ENCODE results near the gene CD247. TPM values are rescaled to one million over a fixed set of nuclear protein-coding genes. Genes with fewer than 3 reads are reported as not detected.

CD247 gene
- polyA plus RNA-seq, 3 donors from 2014 or later = 1,122 to 1,466 (median 1,335) TPM

DNA sequence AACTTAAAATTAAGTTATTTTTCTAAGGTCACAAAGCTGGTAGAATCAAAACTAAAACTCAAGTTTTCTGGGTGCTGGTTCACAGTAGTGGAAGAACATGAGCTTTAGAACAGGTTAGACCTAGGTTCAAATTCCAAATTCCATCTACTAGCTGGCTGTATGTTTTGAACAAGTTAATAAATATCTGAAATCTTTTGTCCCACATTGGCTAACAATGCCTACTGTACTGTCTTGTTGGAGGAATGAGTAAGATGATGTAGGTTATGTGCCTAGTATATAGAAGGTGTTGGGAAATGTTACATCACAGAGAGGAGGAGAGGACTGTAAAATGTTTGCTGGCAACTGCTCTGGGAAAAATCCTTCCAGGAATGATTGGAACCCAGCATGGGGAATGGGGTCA is 14.0 kb upstream of the CD247 start:
- Mint-ChIP-seq H3K4me1 (peaks cover 0 to 2% of the 10 kb centered on the region in 2 donors), H3K4me3 (no peak overlapping the region), H3K9me3 (no peaks in the 10 kb centered on the region), H3K36me3 (no peaks in the 10 kb centered on the region), H3K27me3 (ENCODE audit: low read depth in 3 of 3) (peaks cover 0 to 4% (median 2%) of the 10 kb centered on the region in 3 donors), H3K27ac (peak overlapping the region in 2 of 6 donors; percentile 29 to 40)
- no peak for DNase-seq

DNA sequence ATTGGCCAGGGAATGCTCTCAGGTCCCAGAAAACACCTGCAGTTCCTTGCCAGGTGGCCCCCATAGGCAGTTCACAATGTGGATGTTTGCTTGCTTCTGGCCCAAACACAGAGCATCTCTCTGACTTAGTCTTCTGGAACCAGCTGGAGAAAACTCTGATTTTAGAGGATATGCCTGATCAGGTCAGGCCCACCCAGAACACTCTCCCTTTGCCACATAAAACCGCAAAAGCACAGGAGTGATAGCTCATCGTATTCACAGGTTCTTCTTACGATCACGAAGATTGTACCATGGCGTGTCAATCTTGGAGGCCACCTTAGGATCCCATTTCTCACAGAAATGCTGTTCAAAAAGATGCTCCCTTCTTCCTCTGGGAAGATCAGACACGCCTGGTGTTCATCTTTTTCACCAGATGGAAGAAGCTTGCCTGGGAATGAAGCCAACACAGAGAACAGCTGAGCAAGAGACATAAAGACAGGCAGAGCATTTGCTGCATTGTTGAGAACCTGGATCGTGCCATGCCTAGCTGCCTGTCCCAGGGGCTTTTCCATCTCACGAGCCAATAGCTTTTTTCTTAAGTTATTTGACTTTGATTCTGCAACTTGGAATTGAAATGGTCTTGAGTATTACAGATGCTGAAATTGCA is 11.6 kb upstream of the CD247 start:
- H3K4me1 Mint-ChIP-seq = peaks cover 0 to 2% of the 10 kb centered on the region in 2 donors
- peaks cover 0 to 2% (median under 1%) of the 10 kb centered on the region in 3 donors for H3K27me3 Mint-ChIP-seq (ENCODE audit: low read depth in 3 of 3)
- H3K36me3 Mint-ChIP-seq = no peaks in the 10 kb centered on the region
- H3K9me3 Mint-ChIP-seq = no peaks in the 10 kb centered on the region
- no peak overlapping the region for H3K27ac Mint-ChIP-seq
- H3K4me3 Mint-ChIP-seq = no peak overlapping the region
- no peak for DNase-seq

DNA sequence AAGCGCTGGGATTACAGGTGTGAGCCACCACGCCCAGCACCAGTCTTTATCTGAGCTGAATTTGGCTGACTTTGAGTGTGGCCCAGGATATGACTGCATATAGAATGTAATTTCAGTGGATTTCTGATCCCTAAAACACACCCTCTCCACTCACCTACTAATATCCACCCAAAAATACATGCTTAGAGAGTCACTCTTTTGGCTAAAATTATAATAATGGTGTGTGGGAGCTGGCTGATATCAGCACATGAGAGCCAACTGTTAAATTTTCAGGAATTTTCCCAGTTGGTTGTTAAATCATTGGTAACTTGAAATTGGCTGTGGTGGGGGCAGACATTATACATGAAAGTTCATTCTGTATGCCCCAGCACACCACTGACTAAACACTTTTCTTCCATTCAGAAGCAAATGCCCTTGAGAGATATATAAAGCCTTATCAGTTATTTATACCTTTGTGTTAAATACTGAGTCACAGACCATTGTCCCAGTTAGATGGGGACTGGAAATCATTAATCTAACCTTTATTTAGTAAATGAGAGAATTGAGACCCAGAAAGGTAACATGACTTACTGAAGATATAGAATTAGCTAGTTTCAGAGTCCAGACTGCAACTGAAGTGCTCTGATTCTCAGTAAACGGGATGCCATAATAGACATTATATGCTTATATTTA is 9.9 kb upstream of the CD247 start:
- Mint-ChIP-seq H3K9me3 (no peaks in the 10 kb centered on the region), H3K4me1 (peaks cover 0 to 2% of the 10 kb centered on the region in 2 donors), H3K27me3 (ENCODE audit: low read depth in 3 of 3) (peaks cover 0 to 2% (median 0%) of the 10 kb centered on the region in 3 donors), H3K4me3 (no peak overlapping the region), H3K36me3 (no peaks in the 10 kb centered on the region), H3K27ac (peak overlapping the region in 1 of 6 donors; percentile 7)
- DNase-seq = no peak

DNA sequence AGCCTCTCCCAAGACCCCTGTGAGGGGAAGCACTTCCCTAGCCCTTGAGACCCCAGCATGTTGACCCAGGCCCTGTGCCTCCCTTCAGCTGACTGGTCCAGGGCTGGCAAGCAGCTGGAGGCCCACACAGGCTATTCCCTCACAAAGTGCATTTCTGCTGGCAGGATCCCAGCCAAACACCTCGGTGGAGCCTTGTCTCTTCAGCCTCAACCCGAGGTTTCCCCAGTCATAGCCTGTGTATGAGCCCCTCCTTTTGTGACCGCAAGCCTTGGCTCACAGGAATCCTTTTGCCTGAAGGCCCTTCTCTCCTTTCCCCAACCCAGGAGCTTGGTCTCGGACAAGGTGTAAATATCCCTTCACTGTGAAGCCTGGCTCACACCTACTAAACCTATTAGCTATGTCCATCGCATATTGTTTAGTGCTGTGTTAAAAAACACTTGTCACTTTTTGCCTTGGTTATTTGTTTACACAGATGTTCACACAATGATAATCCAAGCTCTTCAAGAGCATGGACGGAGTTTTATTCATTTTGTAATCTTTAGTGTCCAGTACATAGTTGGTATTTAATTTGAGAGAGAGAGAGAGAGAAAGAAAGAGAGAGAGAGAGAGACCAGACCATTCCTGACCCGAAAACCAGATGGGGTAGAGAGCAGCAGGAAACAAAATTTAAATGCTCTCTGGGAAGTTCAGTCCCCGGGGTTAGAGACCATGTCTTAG is 8.5 kb upstream of the CD247 start:
- no peaks in the 10 kb centered on the region for H3K9me3 Mint-ChIP-seq
- no peak overlapping the region for H3K4me3 Mint-ChIP-seq
- peaks cover 0 to 2% (median 0%) of the 10 kb centered on the region in 3 donors for H3K27me3 Mint-ChIP-seq (ENCODE audit: low read depth in 3 of 3)
- H3K27ac Mint-ChIP-seq = peak overlapping the region in 2 of 6 donors; percentile 20 to 43
- no peak for DNase-seq
- H3K4me1 Mint-ChIP-seq = no peaks in the 10 kb centered on the region
- H3K36me3 Mint-ChIP-seq = no peaks in the 10 kb centered on the region

DNA sequence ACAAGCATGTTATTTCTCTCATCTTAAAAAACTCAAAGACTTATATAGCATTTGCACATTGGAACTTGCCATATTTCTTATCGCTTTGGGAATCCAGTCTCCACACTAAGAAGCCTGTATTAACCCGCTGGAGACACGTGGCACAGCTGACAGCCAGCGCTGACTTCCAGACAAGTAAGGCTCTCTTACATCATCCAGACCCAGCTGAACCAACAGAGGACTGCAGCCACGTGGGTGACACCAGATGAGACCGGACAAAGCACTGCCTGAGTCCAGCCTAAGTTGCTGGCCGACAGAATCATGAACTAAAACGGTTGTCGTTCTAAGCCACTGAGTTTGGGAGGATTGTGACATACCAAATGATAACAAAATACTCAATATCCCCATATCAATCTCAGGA is 6.3 kb upstream of the CD247 start:
- Mint-ChIP-seq H3K36me3 (no peaks in the 10 kb centered on the region), H3K9me3 (no peaks in the 10 kb centered on the region), H3K27ac (no peak overlapping the region), H3K27me3 (ENCODE audit: low read depth in 3 of 3) (peaks cover 0 to 2% (median 0%) of the 10 kb centered on the region in 3 donors), H3K4me1 (peaks cover 10 to 16% of the 10 kb centered on the region in 2 donors), H3K4me3 (no peak overlapping the region)
- no peak for DNase-seq

DNA sequence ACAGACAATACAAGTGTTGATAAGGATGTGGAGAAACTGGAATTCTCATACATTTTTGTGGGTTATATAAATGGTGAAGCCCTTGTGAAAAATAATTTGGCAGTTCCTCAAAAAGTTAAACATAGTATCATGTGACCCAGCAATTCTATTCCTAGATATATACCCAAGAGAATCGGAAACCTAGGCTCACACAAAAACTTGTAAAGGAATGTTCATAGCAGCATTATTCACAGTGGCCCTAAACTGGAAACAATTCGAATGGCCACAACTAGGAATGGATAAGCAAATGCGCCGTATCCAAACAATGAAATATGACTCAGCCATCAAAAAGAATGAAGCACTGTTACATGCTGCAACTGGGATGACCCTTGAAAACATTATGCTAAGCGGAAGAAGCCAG is 3.9 kb upstream of the CD247 start:
- H3K36me3 Mint-ChIP-seq = peaks cover 10 to 12% (median 11%) of the 10 kb centered on the region in 3 donors
- H3K9me3 Mint-ChIP-seq = peaks cover 0 to 2% (median 0%) of the 10 kb centered on the region in 6 donors
- no peak for DNase-seq
- H3K4me1 Mint-ChIP-seq = peaks cover 22 to 31% of the 10 kb centered on the region in 2 donors
- peaks cover 13 to 16% (median 16%) of the 10 kb centered on the region in 3 donors for H3K27me3 Mint-ChIP-seq (ENCODE audit: low read depth in 3 of 3)
- H3K27ac Mint-ChIP-seq = no peak overlapping the region
- H3K4me3 Mint-ChIP-seq = no peak overlapping the region

DNA sequence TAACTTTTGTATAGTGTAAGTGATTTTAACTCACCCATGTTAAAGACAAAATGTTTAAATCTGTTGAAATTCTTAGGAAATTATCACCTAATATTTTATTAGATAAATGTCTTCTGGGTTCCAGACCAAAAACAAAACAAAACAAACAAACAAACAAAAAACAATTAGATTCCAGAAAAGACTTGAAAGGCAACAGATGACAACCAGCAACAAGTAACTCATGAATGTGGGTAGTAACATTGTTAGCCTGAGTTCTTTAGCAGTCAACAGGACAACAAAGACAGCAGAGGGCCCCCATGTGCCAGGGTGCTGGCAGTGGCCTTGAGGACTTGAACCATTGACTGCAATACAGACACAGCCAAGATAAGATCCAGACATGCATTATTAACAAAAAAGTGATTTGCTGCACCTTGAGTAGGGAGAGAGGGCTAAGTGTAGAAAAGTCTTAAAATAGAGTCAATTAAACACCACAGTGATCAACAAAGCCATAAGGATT is 2.4 kb upstream of the CD247 start:
- DNase-seq = no peak
- Mint-ChIP-seq H3K4me1 (peaks cover 33 to 44% of the 10 kb centered on the region in 2 donors), H3K36me3 (peaks cover 18 to 27% (median 24%) of the 10 kb centered on the region in 3 donors), H3K9me3 (peaks cover 0 to 2% (median 0%) of the 10 kb centered on the region in 6 donors), H3K4me3 (no peak overlapping the region), H3K27ac (peak overlapping the region in 5 of 6 donors; percentile 28 to 70 (median 54)), H3K27me3 (ENCODE audit: low read depth in 3 of 3) (peaks cover 26 to 31% (median 27%) of the 10 kb centered on the region in 3 donors)

DNA sequence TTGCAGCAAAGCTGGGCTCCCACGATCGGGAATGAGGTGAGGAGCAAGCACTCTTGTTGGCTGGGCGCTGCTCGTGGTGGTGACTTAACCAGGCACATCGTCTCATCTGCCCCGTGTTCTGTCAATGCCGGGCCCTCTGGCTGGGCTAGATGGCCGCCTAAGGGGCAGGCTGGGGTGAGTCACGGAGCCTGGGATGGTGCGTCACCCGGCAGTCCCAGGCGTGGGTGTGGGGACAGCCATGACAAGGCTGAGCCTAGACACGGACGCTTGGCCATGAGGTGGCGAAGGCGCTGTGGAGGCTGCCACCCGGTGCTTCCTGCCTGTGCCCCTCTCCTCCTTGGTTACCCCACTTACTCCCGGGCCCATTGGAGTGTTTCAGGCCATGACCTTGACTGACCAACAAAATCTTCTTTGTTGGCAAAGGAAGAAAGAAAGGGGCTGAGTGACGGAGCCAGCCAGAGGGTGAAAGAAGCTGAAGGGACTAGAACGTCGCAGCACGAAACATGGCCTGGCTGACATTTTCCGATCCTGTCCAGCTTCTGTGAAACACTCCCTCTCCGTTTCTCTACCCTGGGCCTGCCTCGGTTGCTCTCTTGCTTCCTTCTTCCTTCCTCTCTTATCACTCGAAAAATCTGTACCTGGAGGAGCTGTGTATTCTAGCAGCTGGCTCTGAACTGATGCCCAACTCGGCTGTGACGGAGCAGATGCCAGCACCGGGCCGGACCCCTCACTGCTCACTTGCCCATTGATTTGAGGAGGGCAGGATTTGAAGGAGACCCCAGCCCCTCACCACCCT is 596 bp downstream of the CD247 start:
- H3K4me1 Mint-ChIP-seq = peaks cover 60 to 74% of the 10 kb centered on the region in 2 donors

DNA sequence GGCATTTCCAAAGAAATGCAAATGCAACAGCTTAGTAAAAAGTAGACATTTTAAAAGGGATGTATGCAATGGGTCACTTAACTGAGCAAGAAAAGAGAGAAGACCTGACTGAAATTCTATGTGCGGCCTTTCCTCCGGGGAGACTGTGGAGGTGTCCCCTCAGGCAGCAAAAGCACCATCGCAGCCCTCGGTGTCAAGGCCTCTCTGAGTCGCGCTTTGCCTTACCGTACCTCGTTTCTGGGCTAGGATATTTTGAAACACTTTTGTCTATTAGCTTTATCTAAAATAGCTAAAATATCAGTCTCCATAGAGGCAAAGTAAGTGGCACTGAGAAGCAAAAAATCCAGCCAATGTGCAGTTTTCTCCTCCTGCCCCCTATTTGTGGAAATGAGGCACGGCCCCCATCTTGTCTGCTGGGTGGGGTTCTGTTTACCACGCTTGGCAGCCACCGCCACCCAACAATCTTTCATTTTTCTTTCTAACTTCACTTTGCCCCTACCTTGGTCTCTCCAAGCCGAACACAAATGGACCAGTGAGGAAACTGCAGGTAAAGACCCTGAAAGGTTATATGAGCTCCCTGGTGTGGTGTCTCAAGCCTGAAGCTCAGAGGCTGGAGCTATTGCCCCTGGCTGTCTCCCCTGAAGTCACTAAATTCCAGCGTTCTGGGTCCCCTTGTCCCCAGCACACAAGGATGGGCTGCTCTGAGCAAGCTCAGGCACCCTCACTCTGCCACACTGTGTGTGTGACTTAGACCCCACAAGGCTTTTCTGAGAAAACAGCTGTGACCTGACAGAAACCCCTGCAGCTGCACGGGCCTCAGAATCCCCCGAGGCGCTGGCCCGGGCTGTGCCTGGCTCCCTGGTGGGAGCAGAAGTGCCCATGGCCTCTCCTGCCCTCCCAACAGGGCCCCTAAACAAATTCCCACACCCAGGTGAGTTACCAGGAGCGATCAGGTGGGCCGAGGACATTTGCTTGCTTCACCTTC is 1.6 kb downstream of the CD247 start:
- peak; percentile 54 to 66 (median 63) for DNase-seq

More for the DNA sequence above, 596 bp downstream of the CD247 start:
- Mint-ChIP-seq H3K27ac (peak overlapping the region; percentile 95 to 100 (median 100)), H3K4me3 (peak overlapping the region; percentile 85 to 100 (median 100)), H3K36me3 (peaks cover 38 to 49% (median 48%) of the 10 kb centered on the region in 3 donors), H3K27me3 (ENCODE audit: low read depth in 3 of 3) (peaks cover 31 to 52% (median 46%) of the 10 kb centered on the region in 3 donors), H3K9me3 (peaks cover 0 to 2% (median 0%) of the 10 kb centered on the region in 6 donors)
- peak; percentile 89 to 91 (median 89) for DNase-seq

DNA sequence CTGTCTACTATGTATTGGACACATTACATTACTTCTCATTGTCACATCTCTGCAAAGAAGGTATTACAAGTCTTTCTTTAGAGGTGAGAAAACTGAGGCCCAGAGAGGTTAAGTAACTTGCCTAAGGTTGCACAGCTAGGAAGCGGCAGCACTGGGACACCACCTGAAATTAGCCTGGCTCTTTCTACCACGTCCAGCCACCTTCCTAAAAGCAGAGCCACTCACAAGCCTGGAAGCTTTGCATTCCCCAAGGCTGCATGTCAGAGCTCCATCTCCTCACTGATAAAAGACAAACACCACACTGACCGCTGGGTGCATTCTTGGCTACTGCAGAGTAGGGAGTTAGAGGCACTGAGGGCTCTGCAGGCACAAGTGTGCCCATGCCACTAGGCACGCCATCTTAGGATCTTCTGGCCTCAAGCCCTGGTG is 2.4 kb downstream of the CD247 start:
- Mint-ChIP-seq H3K27ac (peak overlapping the region; percentile 95 to 100 (median 100)), H3K4me3 (peak overlapping the region; percentile 85 to 100 (median 100)), H3K9me3 (peaks cover 0 to 2% (median 0%) of the 10 kb centered on the region in 6 donors), H3K36me3 (peaks cover 52 to 67% (median 64%) of the 10 kb centered on the region in 3 donors), H3K27me3 (ENCODE audit: low read depth in 3 of 3) (peaks cover 36 to 67% (median 60%) of the 10 kb centered on the region in 3 donors), H3K4me1 (peaks cover 78 to 89% of the 10 kb centered on the region in 2 donors)
- DNase-seq = no peak

More for the DNA sequence above, 1.6 kb downstream of the CD247 start:
- peak overlapping the region; percentile 85 to 100 (median 100) for H3K4me3 Mint-ChIP-seq
- peaks cover 36 to 62% (median 54%) of the 10 kb centered on the region in 3 donors for H3K27me3 Mint-ChIP-seq (ENCODE audit: low read depth in 3 of 3)
- peak overlapping the region; percentile 95 to 100 (median 100) for H3K27ac Mint-ChIP-seq
- peaks cover 49 to 60% (median 58%) of the 10 kb centered on the region in 3 donors for H3K36me3 Mint-ChIP-seq
- H3K4me1 Mint-ChIP-seq = peaks cover 70 to 85% of the 10 kb centered on the region in 2 donors
- H3K9me3 Mint-ChIP-seq = peaks cover 0 to 2% (median 0%) of the 10 kb centered on the region in 6 donors

DNA sequence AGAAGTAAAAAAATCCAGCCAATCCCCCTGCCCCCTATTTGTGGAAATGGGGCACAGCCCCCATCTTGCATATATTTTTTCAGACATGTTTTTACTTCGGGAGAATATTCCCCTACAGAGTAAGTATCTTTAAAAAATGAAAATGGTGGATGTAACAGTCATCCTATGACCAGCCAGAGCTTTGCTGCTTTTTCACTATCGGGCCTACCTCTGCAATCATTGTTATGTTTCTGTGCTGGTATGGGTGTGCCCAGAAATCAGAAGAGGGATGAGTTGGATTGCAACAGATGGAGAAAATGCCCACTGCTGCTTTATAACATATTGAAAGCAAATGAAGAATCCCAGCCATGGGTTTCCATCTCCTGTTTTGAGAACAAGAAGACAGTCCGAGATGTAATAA is 2.9 kb downstream of the CD247 start:
- peaks cover 36 to 67% (median 62%) of the 10 kb centered on the region in 3 donors for H3K27me3 Mint-ChIP-seq (ENCODE audit: low read depth in 3 of 3)
- H3K27ac Mint-ChIP-seq = peak overlapping the region; percentile 95 to 100 (median 100)
- H3K4me3 Mint-ChIP-seq = peak overlapping the region; percentile 85 to 100 (median 100)
- peaks cover 54 to 70% (median 68%) of the 10 kb centered on the region in 3 donors for H3K36me3 Mint-ChIP-seq
- H3K9me3 Mint-ChIP-seq = peaks cover 0 to 2% (median 0%) of the 10 kb centered on the region in 6 donors
- DNase-seq = no peak
- H3K4me1 Mint-ChIP-seq = peaks cover 79 to 89% of the 10 kb centered on the region in 2 donors

DNA sequence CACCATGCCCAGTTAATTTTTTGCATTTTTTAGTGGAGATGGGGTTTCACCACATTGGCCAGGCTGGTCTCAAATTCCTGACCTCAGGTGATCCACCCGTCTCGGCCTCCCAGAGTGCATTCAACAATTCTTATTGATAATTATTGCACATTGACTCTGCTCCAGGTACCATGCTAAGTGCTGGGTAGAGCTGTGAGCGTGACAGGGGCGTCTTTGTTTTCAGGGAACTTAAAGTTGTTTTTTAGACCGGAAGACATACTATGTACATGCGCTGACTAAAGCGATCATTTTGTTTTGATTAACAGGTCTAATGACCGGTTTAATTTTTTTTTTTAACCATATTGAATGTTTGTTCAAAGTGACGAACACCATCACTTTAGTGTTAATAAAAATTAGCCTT is 4.0 kb downstream of the CD247 start:
- H3K9me3 Mint-ChIP-seq = peaks cover 0 to 2% (median 0%) of the 10 kb centered on the region in 6 donors
- peak overlapping the region; percentile 85 to 100 (median 100) for H3K4me3 Mint-ChIP-seq
- peak overlapping the region; percentile 95 to 100 (median 100) for H3K27ac Mint-ChIP-seq

More for the DNA sequence above, 4.0 kb downstream of the CD247 start:
- Mint-ChIP-seq H3K27me3 (ENCODE audit: low read depth in 3 of 3) (peaks cover 40 to 75% (median 70%) of the 10 kb centered on the region in 3 donors), H3K4me1 (peaks cover 82 to 89% of the 10 kb centered on the region in 2 donors), H3K36me3 (peaks cover 63 to 80% (median 74%) of the 10 kb centered on the region in 3 donors)
- no peak for DNase-seq
